ENCODE data around the gene STK24. TPM values are rescaled to one million over a fixed set of nuclear protein-coding genes. Genes with fewer than 3 reads are reported as not detected.
A peak's percentile ranks its signal among the peaks of the same experiment; 100 is the strongest.

Gene STK24
- total RNA-seq, 4 donors from 2014 or later: 29.7 to 73.5 (median 62.6) TPM

DNA sequence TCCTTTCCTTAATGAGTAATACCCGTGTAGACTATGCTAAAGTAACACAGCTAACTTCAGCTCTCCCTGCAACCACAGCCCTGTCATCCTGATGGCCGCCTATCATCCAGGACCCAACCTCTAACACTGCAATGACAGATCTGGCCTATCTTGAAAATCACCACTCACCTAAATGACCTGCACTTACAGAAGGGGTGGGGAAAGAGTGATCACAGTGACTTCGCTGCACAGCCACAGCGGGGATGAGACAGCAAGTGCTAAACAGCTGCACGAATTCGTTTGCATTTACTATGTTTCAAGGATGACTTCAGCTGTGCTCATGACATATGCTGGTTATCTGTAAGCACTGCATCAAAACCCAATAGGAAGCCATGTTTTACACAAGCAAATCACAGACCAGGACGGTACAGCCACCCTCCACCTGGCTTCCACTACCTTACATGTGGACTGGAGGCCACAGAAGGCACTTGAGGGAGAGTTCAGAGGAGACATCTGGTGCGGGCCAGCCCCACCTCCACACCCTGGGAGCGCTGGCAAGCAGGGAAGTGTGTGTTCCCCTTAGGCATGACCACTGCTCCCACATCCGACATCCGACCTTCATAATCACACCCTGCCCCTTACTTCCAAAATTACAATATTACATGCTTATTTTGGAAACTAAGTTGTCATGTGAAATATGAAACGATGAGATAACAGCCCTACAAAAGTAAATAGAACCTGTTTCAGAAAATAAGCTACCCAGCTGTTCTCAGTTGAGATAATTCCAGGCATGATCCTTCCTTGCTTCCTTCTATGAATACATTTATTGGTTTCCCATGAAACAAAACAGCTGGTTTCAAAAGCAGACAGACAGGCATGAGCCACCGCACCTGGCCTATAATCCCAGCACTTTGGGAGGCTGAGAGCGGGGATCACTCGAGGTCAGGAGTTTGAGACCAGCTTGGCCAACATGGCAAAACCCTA lies 95.7 kb downstream of the STK24 start:
- intact Hi-C loops (cut with DNase I; ENCODE audit: low total_unique reads): no loop called here
- H3K36me3 ChIP-seq: no peaks in the 10 kb centered on the region
- no peaks in the 10 kb centered on the region for H3K27me3 ChIP-seq
- H3K27ac ChIP-seq: peak overlapping the region; percentile 32 to 79
- peaks cover 20 to 40% of the 10 kb centered on the region in 2 donors for H3K4me1 ChIP-seq
- H3K4me3 ChIP-seq: no peak overlapping the region
- no peaks in the 10 kb centered on the region for H3K9me3 ChIP-seq
- TF ChIP-seq, protein P1, sequence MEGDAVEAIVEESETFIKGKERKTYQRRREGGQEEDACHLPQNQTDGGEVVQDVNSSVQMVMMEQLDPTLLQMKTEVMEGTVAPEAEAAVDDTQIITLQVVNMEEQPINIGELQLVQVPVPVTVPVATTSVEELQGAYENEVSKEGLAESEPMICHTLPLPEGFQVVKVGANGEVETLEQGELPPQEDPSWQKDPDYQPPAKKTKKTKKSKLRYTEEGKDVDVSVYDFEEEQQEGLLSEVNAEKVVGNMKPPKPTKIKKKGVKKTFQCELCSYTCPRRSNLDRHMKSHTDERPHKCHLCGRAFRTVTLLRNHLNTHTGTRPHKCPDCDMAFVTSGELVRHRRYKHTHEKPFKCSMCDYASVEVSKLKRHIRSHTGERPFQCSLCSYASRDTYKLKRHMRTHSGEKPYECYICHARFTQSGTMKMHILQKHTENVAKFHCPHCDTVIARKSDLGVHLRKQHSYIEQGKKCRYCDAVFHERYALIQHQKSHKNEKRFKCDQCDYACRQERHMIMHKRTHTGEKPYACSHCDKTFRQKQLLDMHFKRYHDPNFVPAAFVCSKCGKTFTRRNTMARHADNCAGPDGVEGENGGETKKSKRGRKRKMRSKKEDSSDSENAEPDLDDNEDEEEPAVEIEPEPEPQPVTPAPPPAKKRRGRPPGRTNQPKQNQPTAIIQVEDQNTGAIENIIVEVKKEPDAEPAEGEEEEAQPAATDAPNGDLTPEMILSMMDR (IDR thresholded peaks at IDR 0.05): no peak
- TF ChIP-seq POLR2A (IDR thresholded peaks at IDR 0.05): no peak
- no peak for DNase-seq

DNA sequence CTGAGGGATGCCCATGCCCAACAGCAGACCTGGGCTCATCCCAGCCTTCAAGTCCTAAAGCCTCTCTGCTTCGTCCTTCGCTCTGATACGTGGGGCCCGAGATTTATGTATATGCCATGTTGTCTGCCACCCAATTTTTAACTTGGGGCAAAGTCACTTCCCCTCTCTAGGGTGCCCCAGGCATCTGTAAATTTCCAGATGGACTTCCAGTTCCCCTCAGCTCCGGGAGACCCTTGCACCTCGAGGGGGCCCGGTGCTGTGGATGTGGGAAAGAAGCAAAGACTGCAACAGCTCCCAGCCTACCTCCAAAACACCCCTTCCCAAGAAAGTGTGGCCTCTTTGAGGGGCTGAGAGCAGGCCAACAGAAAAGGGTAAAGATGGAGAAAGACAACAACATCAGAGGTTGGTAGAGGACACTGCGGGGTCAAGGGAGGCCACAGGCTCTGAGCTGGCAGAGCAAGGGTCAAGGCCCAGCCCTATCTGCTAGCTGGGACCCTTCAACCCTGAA lies 97.4 kb downstream of the STK24 start:
- peak overlapping the region; percentile 5 to 79 for H3K27ac ChIP-seq
- no peak for DNase-seq
- intact Hi-C loops (cut with DNase I; ENCODE audit: low total_unique reads): no loop called here
- H3K4me3 ChIP-seq: no peak overlapping the region
- H3K4me1 ChIP-seq: peaks cover 17 to 33% of the 10 kb centered on the region in 2 donors
- no peaks in the 10 kb centered on the region for H3K27me3 ChIP-seq
- TF ChIP-seq, protein P1 (IDR thresholded peaks at IDR 0.05): no peak
- TF ChIP-seq POLR2A (IDR thresholded peaks at IDR 0.05): no peak
- H3K36me3 ChIP-seq: no peaks in the 10 kb centered on the region
- H3K9me3 ChIP-seq: no peaks in the 10 kb centered on the region

DNA sequence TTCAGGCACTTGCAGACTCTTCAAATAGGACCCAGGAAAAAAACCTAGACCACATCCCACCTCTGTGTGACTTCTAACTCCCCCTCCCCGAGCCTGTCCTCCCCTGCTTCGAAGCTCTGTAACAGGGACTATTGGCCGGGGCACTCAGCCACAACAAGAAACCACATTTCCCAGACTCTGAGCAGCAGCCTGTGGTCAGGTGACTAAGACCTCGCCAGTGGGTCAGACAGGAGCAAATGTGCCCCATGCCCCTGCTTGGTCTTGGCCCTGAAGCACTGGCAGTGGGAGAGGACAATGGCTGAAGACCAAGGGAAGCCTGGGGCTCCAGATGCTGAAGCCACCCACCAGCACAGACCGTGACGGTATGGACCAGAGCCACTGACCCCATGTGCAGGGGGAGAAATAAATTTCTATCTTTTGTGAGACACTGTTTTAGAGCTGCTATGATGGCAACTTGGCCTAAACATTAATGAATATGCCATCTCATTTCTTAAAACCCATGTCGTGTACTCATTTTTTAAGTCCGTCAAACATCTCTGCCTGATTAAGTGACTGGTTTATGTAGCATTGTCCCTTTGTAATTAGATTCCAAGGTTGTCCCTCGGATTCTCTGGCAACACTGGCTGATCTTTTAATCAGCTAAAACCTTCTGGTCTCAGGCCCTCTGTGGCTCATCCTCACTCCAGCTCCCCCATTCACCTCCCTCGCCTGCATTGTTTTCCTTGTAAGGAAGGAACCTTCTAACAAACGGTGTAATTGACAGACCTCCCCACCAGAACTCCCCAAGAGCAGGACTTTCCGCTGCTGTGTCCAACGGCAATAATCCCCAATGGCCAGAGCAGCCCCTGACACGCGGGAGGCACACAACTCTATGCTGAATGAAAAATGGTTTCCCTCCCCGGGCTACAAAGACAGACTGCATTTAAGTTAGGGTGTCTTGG lies 98.4 kb downstream of the STK24 start:
- Histone ChIP-seq H3K27me3 (no peaks in the 10 kb centered on the region), H3K9me3 (no peaks in the 10 kb centered on the region), H3K27ac (peak overlapping the region; percentile 29 to 79), H3K36me3 (no peaks in the 10 kb centered on the region), H3K4me1 (peaks cover 8 to 30% of the 10 kb centered on the region in 2 donors), H3K4me3 (no peak overlapping the region)
- intact Hi-C loops (cut with DNase I; ENCODE audit: low total_unique reads): no loop called here
- no peak for TF ChIP-seq POLR2A (IDR thresholded peaks at IDR 0.05)
- TF ChIP-seq, protein P1 (IDR thresholded peaks at IDR 0.05): no peak
- DNase-seq: no peak

DNA sequence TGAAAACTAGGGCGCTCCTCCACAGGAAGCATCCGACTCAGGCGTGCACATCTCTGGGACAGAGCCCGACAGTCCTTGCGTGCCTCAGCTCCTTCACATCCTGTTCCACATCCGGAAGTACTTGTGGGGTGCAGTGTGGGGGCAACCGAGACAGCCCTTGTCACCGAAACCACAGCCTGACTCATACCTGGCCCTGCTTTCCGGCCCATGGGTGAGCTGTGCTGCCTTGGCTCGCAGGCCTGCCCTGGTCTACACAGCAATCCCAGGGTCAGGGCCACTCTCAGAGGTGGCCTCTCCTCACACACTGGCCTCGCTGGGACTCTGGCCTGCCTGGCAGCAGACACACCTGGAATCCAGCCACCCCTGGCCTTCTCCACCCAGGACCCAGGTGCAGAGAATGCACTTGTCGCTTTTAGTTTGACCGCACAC lies 100.4 kb downstream of the STK24 start:
- Histone ChIP-seq H3K4me1 (peaks cover 0 to 17% of the 10 kb centered on the region in 2 donors), H3K9me3 (no peaks in the 10 kb centered on the region), H3K4me3 (no peak overlapping the region), H3K27ac (peak overlapping the region; percentile 14 to 58), H3K36me3 (no peaks in the 10 kb centered on the region), H3K27me3 (no peaks in the 10 kb centered on the region)
- TF ChIP-seq, protein P1 (IDR thresholded peaks at IDR 0.05): no peak
- TF ChIP-seq POLR2A (IDR thresholded peaks at IDR 0.05): no peak
- DNase-seq: peak; percentile 50 to 58
- intact Hi-C loops (cut with DNase I; ENCODE audit: low total_unique reads): no loop called here
